KMS-11 (cell line): ENCODE results near the gene EEPD1.
"Not testable (repeated sequence)": the region's sequence is repeated elsewhere in the genome, so short reads cannot be mapped to it uniquely, and the experiment has no call there.

Experiments used
- H2AFZ ChIP-seq: fragments of 200-600 bp; sonication (generic); 2 replicates; pipeline ENCODE4 v1.6.1; 2016; ENCODE audit warnings: antibody characterized with exemption, mixed run types, low read depth
- H3K27ac ChIP-seq: fragments of 200-600 bp; sonication (generic); 2 replicates; pipeline ENCODE4 v1.6.1; 2016; ENCODE audit warnings: mild to moderate bottlenecking, mixed run types
- H3K27me3 ChIP-seq: fragments of 200-600 bp; sonication (generic); 2 replicates; pipeline ENCODE4 v1.6.1; 2017; ENCODE audit warnings: mild to moderate bottlenecking, low read depth, mixed run types, moderate library complexity; ENCODE audit not compliant: insufficient read depth
- H3K36me3 ChIP-seq: fragments of 200-600 bp; sonication (generic); 2 replicates; pipeline ENCODE4 v1.6.1; 2017; ENCODE audit warnings: mild to moderate bottlenecking, mixed run types; ENCODE audit not compliant: insufficient read depth
- H3K4me1 ChIP-seq: fragments of 200-600 bp; sonication (generic); 2 replicates; pipeline ENCODE4 v1.6.1; 2016; ENCODE audit warnings: mild to moderate bottlenecking, low read depth, mixed run types; ENCODE audit not compliant: poor library complexity, severe bottlenecking
- H3K4me2 ChIP-seq: fragments of 200-600 bp; sonication (generic); 2 replicates; pipeline ENCODE4 v1.7.0; 2016; ENCODE audit warnings: mild to moderate bottlenecking, mixed run types
- H3K4me3 ChIP-seq: fragments of 200-600 bp; sonication (generic); IDR thresholded peaks from 2 replicates; pipeline ENCODE4 v1.6.1; 2017; ENCODE audit warnings: low read depth, low read length, mixed read lengths; ENCODE audit not compliant: insufficient read depth
- H3K79me2 ChIP-seq: fragments of 200-600 bp; sonication (generic); 2 replicates; pipeline ENCODE4 v1.6.1; 2016; ENCODE audit warnings: low read depth, mixed run types; ENCODE audit not compliant: insufficient read depth
- H3K9ac ChIP-seq: fragments of 200-600 bp; sonication (generic); 2 replicates; pipeline ENCODE4 v1.6.1; 2016; ENCODE audit warnings: mild to moderate bottlenecking, mixed run types
- H4K20me1 ChIP-seq: fragments of 200-600 bp; sonication (generic); 2 replicates; pipeline ENCODE4 v1.6.1; 2016; ENCODE audit warnings: mild to moderate bottlenecking, mixed run types; ENCODE audit not compliant: insufficient read depth
- CTCF ChIP-seq: fragments of 200-600 bp; sonication (generic); conservative IDR thresholded peaks from 2 replicates; pipeline ENCODE4 v1.6.1; 2017; ENCODE audit warnings: low read depth, mild to moderate bottlenecking, antibody characterized with exemption, low read length, moderate library complexity, mixed read lengths

The EEPD1 gene

DNA sequence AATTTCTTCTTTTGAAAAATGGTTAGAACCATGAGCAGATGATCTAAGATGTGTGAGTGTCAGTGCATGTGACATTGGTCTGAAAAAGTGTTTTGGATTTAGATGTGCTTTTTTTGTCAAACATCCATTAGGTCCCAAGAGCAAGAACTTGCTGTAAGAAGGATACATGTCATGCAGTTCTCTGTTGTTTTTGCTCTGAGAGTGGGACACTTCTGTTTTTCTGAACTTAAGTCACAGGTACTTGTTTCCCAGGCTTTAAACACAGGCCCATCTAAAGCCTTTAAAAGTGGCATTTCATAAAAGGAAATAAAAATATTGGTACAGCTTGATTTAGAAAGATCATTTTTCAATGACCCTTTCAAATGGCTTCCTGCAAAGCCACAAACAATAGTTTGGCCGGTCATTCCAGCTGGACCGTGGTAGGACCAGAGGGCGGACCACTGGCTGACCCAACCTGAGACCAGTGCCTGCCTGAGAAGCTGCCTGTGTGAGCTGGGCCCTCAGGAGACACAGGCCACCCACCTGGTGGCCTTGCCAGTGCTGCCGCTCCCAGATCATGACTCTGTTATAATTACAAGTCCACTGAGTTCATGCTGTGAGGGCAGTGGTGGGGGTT lies 92.7 kb downstream of the EEPD1 start:
- H3K9ac ChIP-seq, result no peak overlapping the region
- no peak overlapping the region for H3K4me2 ChIP-seq
- no peak overlapping the region for H3K27ac ChIP-seq
- no peak overlapping the region for H3K4me3 ChIP-seq
- H3K27me3 ChIP-seq, result no peaks in the 10 kb centered on the region
- no peak for TF ChIP-seq CTCF
- no peak overlapping the region for H2AFZ ChIP-seq
- H4K20me1 ChIP-seq, result no peaks in the 10 kb centered on the region
- H3K79me2 ChIP-seq, result no peaks in the 10 kb centered on the region
- H3K36me3 ChIP-seq, result no peaks in the 10 kb centered on the region
- H3K4me1 ChIP-seq, result no peaks in the 10 kb centered on the region

DNA sequence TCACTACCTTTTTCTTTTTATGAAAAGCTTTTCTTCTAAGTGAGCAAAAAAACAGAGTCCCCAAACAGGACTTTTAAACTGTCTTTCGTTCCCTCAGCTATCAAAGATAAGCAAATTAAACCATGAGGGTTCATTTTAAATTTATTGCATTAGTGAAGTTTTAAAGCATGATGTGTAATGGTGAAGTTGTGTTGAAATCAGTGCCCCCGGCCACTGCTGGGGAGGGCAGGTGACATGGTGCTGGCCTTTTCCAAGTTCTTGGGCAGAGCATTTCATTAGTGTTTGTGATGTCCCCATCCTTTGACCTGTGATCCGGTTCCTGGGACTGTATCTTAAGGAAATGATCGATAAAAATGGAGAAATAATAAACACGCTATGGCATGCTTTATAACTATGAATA lies 96.0 kb downstream of the EEPD1 start:
- H3K4me2 ChIP-seq, result no peak overlapping the region
- no peak overlapping the region for H3K4me3 ChIP-seq
- H3K36me3 ChIP-seq, result no peaks in the 10 kb centered on the region
- no peak for TF ChIP-seq CTCF
- H3K79me2 ChIP-seq, result no peaks in the 10 kb centered on the region
- no peak overlapping the region for H3K9ac ChIP-seq
- H3K27ac ChIP-seq, result no peak overlapping the region
- no peaks in the 10 kb centered on the region for H3K4me1 ChIP-seq
- H2AFZ ChIP-seq, result no peak overlapping the region
- no peaks in the 10 kb centered on the region for H3K27me3 ChIP-seq
- H4K20me1 ChIP-seq, result no peaks in the 10 kb centered on the region

- no peaks in the 10 kb centered on the region for H3K79me2 ChIP-seq
- H2AFZ ChIP-seq, result no peak overlapping the region
- no peak overlapping the region for H3K9ac ChIP-seq
- no peaks in the 10 kb centered on the region for H4K20me1 ChIP-seq
- H3K27me3 ChIP-seq, result no peaks in the 10 kb centered on the region
- H3K36me3 ChIP-seq, result no peaks in the 10 kb centered on the region
- no peak overlapping the region for H3K4me2 ChIP-seq
- no peak overlapping the region for H3K4me3 ChIP-seq
- TF ChIP-seq CTCF, result no peak
- H3K4me1 ChIP-seq, result no peaks in the 10 kb centered on the region
- H3K27ac ChIP-seq, result no peak overlapping the region
These were observed 100.6 kb downstream of the EEPD1 start for GRCh38 chr7:36253699-36254098.

DNA sequence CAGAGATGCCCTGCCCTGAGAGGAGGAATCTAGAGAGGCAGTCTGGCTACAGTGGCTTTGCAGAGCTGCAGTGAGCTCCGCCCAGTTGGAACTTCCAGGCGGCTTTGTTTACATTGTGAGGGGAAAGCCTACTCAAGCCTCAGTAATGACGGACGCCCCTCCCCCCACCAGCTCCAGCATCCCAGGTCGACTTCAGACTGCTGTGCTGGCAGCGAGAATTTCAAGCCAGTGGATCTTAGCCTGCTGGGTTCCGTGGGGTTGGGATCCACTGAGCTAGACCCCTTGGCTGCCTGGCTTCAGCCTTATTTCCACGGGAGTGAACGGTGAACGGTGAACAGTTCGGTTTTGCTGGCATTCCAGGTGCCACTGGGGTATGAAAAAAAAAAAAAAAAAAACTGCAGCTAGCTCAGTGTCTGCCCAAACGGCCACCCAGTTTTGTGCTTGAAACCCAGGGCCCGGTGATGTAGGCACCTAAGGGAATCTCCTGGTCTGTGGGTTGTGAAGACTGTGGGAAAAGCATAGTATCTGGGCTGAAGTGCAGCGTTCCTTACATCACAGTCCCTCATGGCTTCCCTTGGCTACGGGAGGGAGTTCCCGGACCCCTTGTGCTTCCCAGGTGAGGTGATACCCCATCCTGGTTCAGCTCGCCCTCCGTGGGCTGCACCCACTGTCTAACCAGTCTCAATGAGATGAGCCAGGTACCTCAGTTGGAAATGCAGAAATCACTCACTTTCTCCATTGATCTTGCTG lies 105.6 kb downstream of the EEPD1 start:
- H3K79me2 ChIP-seq, H3K27me3 ChIP-seq, H2AFZ ChIP-seq, H3K36me3 ChIP-seq, H4K20me1 ChIP-seq, H3K4me1 ChIP-seq, H3K9ac ChIP-seq, H3K4me3 ChIP-seq, H3K27ac ChIP-seq, H3K4me2 ChIP-seq: not testable (repeated sequence)

DNA sequence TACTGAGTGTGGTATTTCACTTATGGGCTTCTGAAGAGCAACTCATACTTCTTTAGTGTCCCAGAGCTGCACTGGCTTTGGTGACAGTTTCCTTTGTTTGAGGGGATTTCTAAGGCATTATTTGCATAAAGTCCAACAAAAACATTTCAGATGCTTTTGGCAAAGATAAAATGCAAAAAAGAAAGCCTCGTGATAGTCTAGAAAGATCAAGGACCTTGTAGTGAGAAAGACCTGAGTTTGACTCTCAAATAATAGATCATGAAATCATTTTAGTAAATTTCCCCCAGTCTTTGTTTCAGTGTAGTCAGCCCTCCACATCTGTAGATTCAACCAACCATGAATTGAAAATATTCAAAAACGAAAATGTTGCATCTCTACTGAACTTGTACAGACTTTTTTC lies 107.4 kb downstream of the EEPD1 start:
- Histone ChIP-seq H2AFZ (no peak overlapping the region), H4K20me1 (no peaks in the 10 kb centered on the region), H3K9ac (no peak overlapping the region), H3K4me1 (no peaks in the 10 kb centered on the region), H3K4me2 (no peak overlapping the region), H3K27me3 (no peaks in the 10 kb centered on the region), H3K79me2 (no peaks in the 10 kb centered on the region), H3K27ac (no peak overlapping the region), H3K4me3 (no peak overlapping the region), H3K36me3 (no peaks in the 10 kb centered on the region)
- TF ChIP-seq CTCF, result no peak
